Forelimb muscle (tissue), 1 donor: ENCODE data around the gene ZNF862. TPM values are rescaled to one million over a fixed set of nuclear protein-coding genes. Genes with fewer than 3 reads are reported as not detected.
A peak's percentile ranks its signal among the peaks of the same experiment; 100 is the strongest.

Experiments used
- DNase-seq: peaks from one replicate; pipeline ENCODE4 v3.0.0-alpha.2; 2013; ENCODE audit warnings: low read depth
- polyA plus RNA-seq: library from polyadenylated mRNA; unstranded; fragments of 120-200 nt; gene quantifications from one replicate; pipeline ENCODE4 v1.2.1, GENCODE V29; 2013; ENCODE audit not compliant: insufficient read length

ZNF862 gene
- polyA plus RNA-seq, 1 donor = 11.4 TPM

- no peak for DNase-seq
Observed at GRCh38 chr7:149866139-149866778, 28.1 kb downstream of the ZNF862 start.

- no peak for DNase-seq
Observed at GRCh38 chr7:149866779-149867447, 28.7 kb downstream of the ZNF862 start.

GRCh38 chr7:149867762-149868622, 29.8 kb downstream of the ZNF862 start:
- DNase-seq = no peak

- DNase-seq = no peak
Observed at GRCh38 chr7:149868623-149869290, 30.6 kb downstream of the ZNF862 start.

- no peak for DNase-seq
Observed at GRCh38 chr7:149869291-149869650, 31.1 kb downstream of the ZNF862 start.

GRCh38 chr7:149869867-149870266, 31.7 kb downstream of the ZNF862 start:
- no peak for DNase-seq

GRCh38 chr7:149870274-149870673, 32.1 kb downstream of the ZNF862 start:
- DNase-seq = no peak

GRCh38 chr7:149870701-149871483, 32.7 kb downstream of the ZNF862 start:
- DNase-seq = no peak

- no peak for DNase-seq
Observed at GRCh38 chr7:149871576-149871975, 33.4 kb downstream of the ZNF862 start.

- DNase-seq = peak; percentile 67
Observed at GRCh38 chr7:149872419-149873073, 34.4 kb downstream of the ZNF862 start.

GRCh38 chr7:149873074-149873969, 35.1 kb downstream of the ZNF862 start, which contains the start of gene ATP6V0E2:
Gene ATP6V0E2, plus strand, starts transcription at chr7:149873969. Its CDS starts 97 bp downstream, at chr7:149874066.
- peak; percentile 66 for DNase-seq

- DNase-seq = no peak
Observed at GRCh38 chr7:149873970-149874643, 35.9 kb downstream of the ZNF862 start.

GRCh38 chr7:149874644-149875028, 36.5 kb downstream of the ZNF862 start:
- DNase-seq = no peak

GRCh38 chr7:149875396-149875795, 37.2 kb downstream of the ZNF862 start:
- no peak for DNase-seq

GRCh38 chr7:149877890-149878522, 39.8 kb downstream of the ZNF862 start:
- DNase-seq = no peak

GRCh38 chr7:149878523-149878921, 40.3 kb downstream of the ZNF862 start:
- no peak for DNase-seq

- DNase-seq = no peak
Observed at GRCh38 chr7:149879271-149879743, 41.1 kb downstream of the ZNF862 start.
